GM06990 (cell line): ENCODE data around the gene ASIC3.
A peak's percentile ranks its signal among the peaks of the same experiment; 100 is the strongest.

Experiments
- DNase-seq: peaks from one replicate; pipeline ENCODE4 v3.0.0-alpha.2; 2011; ENCODE audit not compliant: insufficient read length; ENCODE audit errors: extremely low read depth
- H3K27me3 ChIP-seq: replicated peaks from 2 replicates; pipeline ENCODE4 v1.6.0; 2011; ENCODE audit warnings: low read length; ENCODE audit not compliant: control insufficient read depth, insufficient read depth
- H3K36me3 ChIP-seq: 2 replicates; pipeline ENCODE4 v1.5.1; 2011; ENCODE audit warnings: low read length; ENCODE audit not compliant: control insufficient read depth, insufficient read depth
- H3K4me3 ChIP-seq: replicated peaks from 2 replicates; pipeline ENCODE4 v1.5.1; 2011; ENCODE audit warnings: low read depth, mild to moderate bottlenecking, control low read depth, low read length
- TF ChIP-seq, protein P1 (sequence below): IDR thresholded peaks from 2 replicates; pipeline ENCODE4 v1.5.1; 2011; ENCODE audit warnings: low read length, control low read depth, mild to moderate bottlenecking, inconsistent platforms; ENCODE audit not compliant: insufficient read depth, poor library complexity, severe bottlenecking

ASIC3 gene

GRCh38 chr7:151058781-151059366, 10.5 kb downstream of the ASIC3 start:
- no peak for DNase-seq
- Histone ChIP-seq H3K36me3 (peaks cover 5% of the 10 kb centered on the region), H3K27me3 (no peaks in the 10 kb centered on the region), H3K4me3 (peak overlapping the region; percentile 75)
- TF ChIP-seq, protein P1, sequence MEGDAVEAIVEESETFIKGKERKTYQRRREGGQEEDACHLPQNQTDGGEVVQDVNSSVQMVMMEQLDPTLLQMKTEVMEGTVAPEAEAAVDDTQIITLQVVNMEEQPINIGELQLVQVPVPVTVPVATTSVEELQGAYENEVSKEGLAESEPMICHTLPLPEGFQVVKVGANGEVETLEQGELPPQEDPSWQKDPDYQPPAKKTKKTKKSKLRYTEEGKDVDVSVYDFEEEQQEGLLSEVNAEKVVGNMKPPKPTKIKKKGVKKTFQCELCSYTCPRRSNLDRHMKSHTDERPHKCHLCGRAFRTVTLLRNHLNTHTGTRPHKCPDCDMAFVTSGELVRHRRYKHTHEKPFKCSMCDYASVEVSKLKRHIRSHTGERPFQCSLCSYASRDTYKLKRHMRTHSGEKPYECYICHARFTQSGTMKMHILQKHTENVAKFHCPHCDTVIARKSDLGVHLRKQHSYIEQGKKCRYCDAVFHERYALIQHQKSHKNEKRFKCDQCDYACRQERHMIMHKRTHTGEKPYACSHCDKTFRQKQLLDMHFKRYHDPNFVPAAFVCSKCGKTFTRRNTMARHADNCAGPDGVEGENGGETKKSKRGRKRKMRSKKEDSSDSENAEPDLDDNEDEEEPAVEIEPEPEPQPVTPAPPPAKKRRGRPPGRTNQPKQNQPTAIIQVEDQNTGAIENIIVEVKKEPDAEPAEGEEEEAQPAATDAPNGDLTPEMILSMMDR = no peak

DNA sequence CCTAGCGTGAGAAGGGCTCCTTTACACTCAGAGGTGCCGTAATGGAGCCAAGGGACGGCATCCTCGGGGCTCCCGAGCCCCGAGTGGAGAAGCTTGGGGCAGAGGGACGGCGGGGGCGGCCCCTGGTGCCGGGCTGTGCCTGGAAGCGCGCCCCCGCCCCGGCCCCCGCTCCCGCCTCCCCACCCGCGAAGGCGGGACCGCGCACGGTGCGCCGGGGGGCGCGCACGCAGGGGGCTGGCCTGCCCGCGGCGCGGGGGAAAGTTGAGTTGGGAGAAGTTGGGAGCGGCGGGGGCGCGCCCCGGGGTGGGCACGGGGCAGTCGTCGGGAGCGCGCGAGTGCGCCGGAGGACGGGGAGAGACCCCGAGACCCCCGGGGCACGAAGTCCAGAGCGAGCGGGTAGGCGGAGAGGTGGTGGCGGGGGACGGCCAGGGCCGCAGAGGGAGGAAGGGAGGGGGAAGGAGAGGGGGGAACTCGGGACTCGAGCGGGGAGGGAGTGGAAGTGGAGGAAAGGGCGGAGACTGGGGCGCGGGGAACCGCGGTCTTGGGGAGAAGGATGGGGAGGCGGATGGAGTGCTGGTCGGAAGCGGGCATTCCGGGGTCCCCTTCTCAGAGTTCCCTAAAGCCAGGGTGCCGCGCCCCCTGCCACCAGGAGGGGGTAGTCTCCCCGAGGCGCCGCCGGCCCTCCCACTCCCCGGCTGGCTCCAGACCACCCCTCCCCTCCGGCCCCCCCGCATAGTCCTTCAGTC, 11.2 kb downstream of the ASIC3 start, which contains the start of gene SLC4A2:
Gene SLC4A2, plus strand, starts transcription at position 223 of the 746 bp plus-strand sequence. CDS start 2,399 bp downstream, outside the sequence.
- TF ChIP-seq, protein P1 = peak; percentile 70
- Histone ChIP-seq H3K4me3 (peak within 1 kb of the TSS; percentile 75), H3K27me3 (no peaks in the 10 kb centered on the region), H3K36me3 (peaks cover 3% of the 10 kb centered on the region)
- peak; percentile 86 for DNase-seq

- Histone ChIP-seq H3K27me3 (no peaks in the 10 kb centered on the region), H3K36me3 (peaks cover 3% of the 10 kb centered on the region), H3K4me3 (peak overlapping the region; percentile 75)
- DNase-seq = no peak
- TF ChIP-seq, protein P1 = no peak
These were observed 11.7 kb downstream of the ASIC3 start for GRCh38 chr7:151060113-151060415.

GRCh38 chr7:151060416-151061212, 12.3 kb downstream of the ASIC3 start:
- H3K4me3 ChIP-seq = peak overlapping the region; percentile 75
- TF ChIP-seq, protein P1 = peak; percentile 8
- no peaks in the 10 kb centered on the region for H3K27me3 ChIP-seq
- no peak for DNase-seq
- peaks cover 6% of the 10 kb centered on the region for H3K36me3 ChIP-seq

- TF ChIP-seq, protein P1 = no peak
- peaks cover 8% of the 10 kb centered on the region for H3K36me3 ChIP-seq
- DNase-seq = no peak
- peak overlapping the region; percentile 75 for H3K4me3 ChIP-seq
- H3K27me3 ChIP-seq = no peaks in the 10 kb centered on the region
These were observed 13.1 kb downstream of the ASIC3 start for GRCh38 chr7:151061213-151062110.
